ENCODE measurements around the gene SMYD3. TPM values are rescaled to one million over a fixed set of nuclear protein-coding genes. Genes with fewer than 3 reads are reported as not detected.
A peak's percentile ranks its signal among the peaks of the same experiment; 100 is the strongest.
"Not testable (repeated sequence)": the region's sequence is repeated elsewhere in the genome, so short reads cannot be mapped to it uniquely, and the experiment has no call there.

SMYD3 gene
- total and polyA plus RNA-seq, 9 donors: 8.0 to 13.9 (median 9.6) TPM

- Histone ChIP-seq H3K36me3 (ENCODE audit: control insufficient read depth, insufficient read depth, low read length) (no peaks in the 10 kb centered on the region), H3K9me3 (replicated peaks; ENCODE audit: control insufficient read depth, low read depth, low read length) (peaks cover 3% of the 10 kb centered on the region), H3K4me3 (ENCODE audit: low read length) (no peak overlapping the region), H3K27ac (ENCODE audit: low read length) (no peak overlapping the region), H3K4me1 (ENCODE audit: control insufficient read depth, insufficient read depth, low read length) (no peaks in the 10 kb centered on the region), H3K27me3 (ENCODE audit: control insufficient read depth, insufficient read depth, low read length) (no peaks in the 10 kb centered on the region)
- no peak for DNase-seq
- 63% methylated on average over 7 of the region's 12 CpGs for WGBS (ENCODE audit: insufficient coverage)
Measured at GRCh38 chr1:245751726-245752470, 755.2 kb downstream of the SMYD3 start.

GRCh38 chr1:245751116-245751515 is 756.0 kb downstream of the SMYD3 start:
- no peaks in the 10 kb centered on the region for H3K27me3 ChIP-seq (ENCODE audit: control insufficient read depth, insufficient read depth, low read length)
- DNase-seq: peak; percentile 42
- no peak overlapping the region for H3K4me3 ChIP-seq (ENCODE audit: low read length)
- H3K27ac ChIP-seq (ENCODE audit: low read length): no peak overlapping the region
- no CpG with 5 or more reads among the region's 4 CpGs for WGBS (ENCODE audit: insufficient coverage)
- H3K4me1 ChIP-seq (ENCODE audit: control insufficient read depth, insufficient read depth, low read length): no peaks in the 10 kb centered on the region
- H3K9me3 ChIP-seq (replicated peaks; ENCODE audit: control insufficient read depth, low read depth, low read length): peaks cover 3% of the 10 kb centered on the region
- H3K36me3 ChIP-seq (ENCODE audit: control insufficient read depth, insufficient read depth, low read length): no peaks in the 10 kb centered on the region

- no peak for DNase-seq
- no peaks in the 10 kb centered on the region for H3K4me1 ChIP-seq (ENCODE audit: control insufficient read depth, insufficient read depth, low read length)
- H3K9me3 ChIP-seq (replicated peaks; ENCODE audit: control insufficient read depth, low read depth, low read length): peaks cover 2% of the 10 kb centered on the region
- no peaks in the 10 kb centered on the region for H3K36me3 ChIP-seq (ENCODE audit: control insufficient read depth, insufficient read depth, low read length)
- H3K27ac ChIP-seq (ENCODE audit: low read length): no peak overlapping the region
- no peak overlapping the region for H3K4me3 ChIP-seq (ENCODE audit: low read length)
- WGBS (ENCODE audit: insufficient coverage): no CpG with 5 or more reads among the region's 3 CpGs
- H3K27me3 ChIP-seq (ENCODE audit: control insufficient read depth, insufficient read depth, low read length): no peaks in the 10 kb centered on the region
Measured at GRCh38 chr1:245750261-245750660, 756.8 kb downstream of the SMYD3 start.

- no peak for DNase-seq
- H3K9me3 ChIP-seq (replicated peaks; ENCODE audit: control insufficient read depth, low read depth, low read length): no peaks in the 10 kb centered on the region
- 88% methylated on average over 2 of the region's 3 CpGs for WGBS (ENCODE audit: insufficient coverage)
Measured at GRCh38 chr1:245749053-245749452, 758.0 kb downstream of the SMYD3 start.

GRCh38 chr1:245748646-245749045 is 758.4 kb downstream of the SMYD3 start:
- Histone ChIP-seq H3K9me3 (replicated peaks; ENCODE audit: control insufficient read depth, low read depth, low read length) (no peaks in the 10 kb centered on the region), H3K4me3 (ENCODE audit: low read length) (no peak overlapping the region), H3K27me3 (ENCODE audit: control insufficient read depth, insufficient read depth, low read length) (no peaks in the 10 kb centered on the region), H3K4me1 (ENCODE audit: control insufficient read depth, insufficient read depth, low read length) (no peaks in the 10 kb centered on the region), H3K36me3 (ENCODE audit: control insufficient read depth, insufficient read depth, low read length) (no peaks in the 10 kb centered on the region), H3K27ac (ENCODE audit: low read length) (no peak overlapping the region)
- no CpG with 5 or more reads among the region's 3 CpGs for WGBS (ENCODE audit: insufficient coverage)
- no peak for DNase-seq

More at GRCh38 chr1:245749053-245749452, 758.0 kb downstream of the SMYD3 start:
- Histone ChIP-seq H3K27ac (ENCODE audit: low read length) (no peak overlapping the region), H3K4me3 (ENCODE audit: low read length) (no peak overlapping the region), H3K4me1 (ENCODE audit: control insufficient read depth, insufficient read depth, low read length) (no peaks in the 10 kb centered on the region), H3K27me3 (ENCODE audit: control insufficient read depth, insufficient read depth, low read length) (no peaks in the 10 kb centered on the region), H3K36me3 (ENCODE audit: control insufficient read depth, insufficient read depth, low read length) (no peaks in the 10 kb centered on the region)

GRCh38 chr1:245748240-245748639 is 758.8 kb downstream of the SMYD3 start:
- no peaks in the 10 kb centered on the region for H3K36me3 ChIP-seq (ENCODE audit: control insufficient read depth, insufficient read depth, low read length)
- H3K27me3 ChIP-seq (ENCODE audit: control insufficient read depth, insufficient read depth, low read length): no peaks in the 10 kb centered on the region
- no peaks in the 10 kb centered on the region for H3K9me3 ChIP-seq (replicated peaks; ENCODE audit: control insufficient read depth, low read depth, low read length)
- 86% methylated on average over 7 of the region's 10 CpGs for WGBS (ENCODE audit: insufficient coverage)
- H3K4me3 ChIP-seq (ENCODE audit: low read length): no peak overlapping the region
- no peaks in the 10 kb centered on the region for H3K4me1 ChIP-seq (ENCODE audit: control insufficient read depth, insufficient read depth, low read length)
- DNase-seq: no peak
- H3K27ac ChIP-seq (ENCODE audit: low read length): no peak overlapping the region

- H3K4me1 ChIP-seq (ENCODE audit: control insufficient read depth, insufficient read depth, low read length): peaks cover 6% of the 10 kb centered on the region
- H3K36me3 ChIP-seq (ENCODE audit: control insufficient read depth, insufficient read depth, low read length): no peaks in the 10 kb centered on the region
- no peaks in the 10 kb centered on the region for H3K9me3 ChIP-seq (replicated peaks; ENCODE audit: control insufficient read depth, low read depth, low read length)
- H3K4me3 ChIP-seq (ENCODE audit: low read length): no peak overlapping the region
- 27% methylated on average over 7 of the region's 9 CpGs for WGBS (ENCODE audit: insufficient coverage)
- no peaks in the 10 kb centered on the region for H3K27me3 ChIP-seq (ENCODE audit: control insufficient read depth, insufficient read depth, low read length)
- no peak overlapping the region for H3K27ac ChIP-seq (ENCODE audit: low read length)
- DNase-seq: peak; percentile 41
Measured at GRCh38 chr1:245742896-245743295, 764.2 kb downstream of the SMYD3 start.

- no CpG with 5 or more reads among the region's 1 CpG for WGBS (ENCODE audit: insufficient coverage)
Measured at GRCh38 chr1:245740336-245740735, 766.7 kb downstream of the SMYD3 start.

GRCh38 chr1:245730801-245731200 is 776.3 kb downstream of the SMYD3 start:
- H3K4me3 ChIP-seq (ENCODE audit: low read length): no peak overlapping the region
- no peaks in the 10 kb centered on the region for H3K4me1 ChIP-seq (ENCODE audit: control insufficient read depth, insufficient read depth, low read length)
- no peaks in the 10 kb centered on the region for H3K27me3 ChIP-seq (ENCODE audit: control insufficient read depth, insufficient read depth, low read length)
- no peaks in the 10 kb centered on the region for H3K9me3 ChIP-seq (replicated peaks; ENCODE audit: control insufficient read depth, low read depth, low read length)
- DNase-seq: no peak
- WGBS (ENCODE audit: insufficient coverage): 100% methylated on average over 1 of the region's 2 CpGs
- no peak overlapping the region for H3K27ac ChIP-seq (ENCODE audit: low read length)
- no peaks in the 10 kb centered on the region for H3K36me3 ChIP-seq (ENCODE audit: control insufficient read depth, insufficient read depth, low read length)

More at GRCh38 chr1:245740336-245740735, 766.7 kb downstream of the SMYD3 start:
- H3K9me3 ChIP-seq (replicated peaks; ENCODE audit: control insufficient read depth, low read depth, low read length); H3K27ac ChIP-seq (ENCODE audit: low read length); H3K27me3 ChIP-seq (ENCODE audit: control insufficient read depth, insufficient read depth, low read length); H3K4me1 ChIP-seq (ENCODE audit: control insufficient read depth, insufficient read depth, low read length); H3K36me3 ChIP-seq (ENCODE audit: control insufficient read depth, insufficient read depth, low read length); DNase-seq; H3K4me3 ChIP-seq (ENCODE audit: low read length): not testable (repeated sequence)

GRCh38 chr1:245728035-245728434 is 779.0 kb downstream of the SMYD3 start:
- WGBS (ENCODE audit: insufficient coverage): no CpG with 5 or more reads among the region's 3 CpGs
- not testable (repeated sequence) for DNase-seq; H3K27ac ChIP-seq (ENCODE audit: low read length); H3K27me3 ChIP-seq (ENCODE audit: control insufficient read depth, insufficient read depth, low read length); H3K36me3 ChIP-seq (ENCODE audit: control insufficient read depth, insufficient read depth, low read length); H3K4me3 ChIP-seq (ENCODE audit: low read length); H3K4me1 ChIP-seq (ENCODE audit: control insufficient read depth, insufficient read depth, low read length); H3K9me3 ChIP-seq (replicated peaks; ENCODE audit: control insufficient read depth, low read depth, low read length)
